ENCODE data around the gene CSNK1E. TPM values are rescaled to one million over a fixed set of nuclear protein-coding genes. Genes with fewer than 3 reads are reported as not detected.

The CSNK1E gene
- polyA plus RNA-seq, 1 donor = 115 TPM

GRCh38 chr22:38335077-38335476, 17.8 kb upstream of the CSNK1E start:
- no peak for DNase-seq (ENCODE audit: low read depth)

- DNase-seq (ENCODE audit: low read depth) = no peak
Measured at GRCh38 chr22:38327805-38328204, 10.6 kb upstream of the CSNK1E start.

- no peak for DNase-seq (ENCODE audit: low read depth)
Measured at GRCh38 chr22:38327396-38327795, 10.2 kb upstream of the CSNK1E start.

GRCh38 chr22:38325587-38325986, 8.4 kb upstream of the CSNK1E start:
- no peak for DNase-seq (ENCODE audit: low read depth)

- DNase-seq (ENCODE audit: low read depth) = no peak
Measured at GRCh38 chr22:38320605-38321402, 3.6 kb upstream of the CSNK1E start.

- DNase-seq (ENCODE audit: low read depth) = no peak
Measured at GRCh38 chr22:38318792-38319773, 1.9 kb upstream of the CSNK1E start.

GRCh38 chr22:38317995-38318715, 922 bp upstream of the CSNK1E start:
- no peak for DNase-seq (ENCODE audit: low read depth)

GRCh38 chr22:38316364-38317121, 690 bp downstream of the CSNK1E start:
- DNase-seq (ENCODE audit: low read depth) = no peak

GRCh38 chr22:38315823-38316363, 1.3 kb downstream of the CSNK1E start:
- no peak for DNase-seq (ENCODE audit: low read depth)

GRCh38 chr22:38314933-38315822, 2.1 kb downstream of the CSNK1E start:
- no peak for DNase-seq (ENCODE audit: low read depth)

- no peak for DNase-seq (ENCODE audit: low read depth)
Measured at GRCh38 chr22:38314051-38314932, 2.9 kb downstream of the CSNK1E start.

GRCh38 chr22:38313384-38313955, 3.8 kb downstream of the CSNK1E start:
- no peak for DNase-seq (ENCODE audit: low read depth)

GRCh38 chr22:38312261-38312800, 4.9 kb downstream of the CSNK1E start:
- no peak for DNase-seq (ENCODE audit: low read depth)

GRCh38 chr22:38311323-38311620, 6.0 kb downstream of the CSNK1E start:
- DNase-seq (ENCODE audit: low read depth) = no peak

GRCh38 chr22:38310518-38311322, 6.5 kb downstream of the CSNK1E start:
- no peak for DNase-seq (ENCODE audit: low read depth)

GRCh38 chr22:38309614-38310517, 7.4 kb downstream of the CSNK1E start:
- no peak for DNase-seq (ENCODE audit: low read depth)

All from forelimb muscle (tissue), 1 donor.